Neuronal stem cell (in vitro differentiated cells): ENCODE results near the gene RBMS3.

Source experiments
- DNase-seq: peaks from one replicate; pipeline ENCODE4 v3.0.0-alpha.2; 2013; ENCODE audit warnings: low spot score
- H2AFZ ChIP-seq: one replicate; pipeline ENCODE4 v1.6.1; 2013; ENCODE audit warnings: mild to moderate bottlenecking, low read length, inconsistent platforms
- H2AK5ac ChIP-seq: 2 replicates; pipeline ENCODE4 v1.6.1; 2013; ENCODE audit warnings: low read depth, mild to moderate bottlenecking, inconsistent platforms, low read length, moderate library complexity, mixed read lengths
- H2BK120ac ChIP-seq: 2 replicates; pipeline ENCODE4 v1.6.1; 2013; ENCODE audit warnings: low read depth, mild to moderate bottlenecking, inconsistent platforms, low read length, moderate library complexity, mixed read lengths
- H2BK12ac ChIP-seq: one replicate; pipeline ENCODE4 v1.6.1; 2013; ENCODE audit warnings: low read length, inconsistent platforms
- H2BK15ac ChIP-seq: 2 replicates; pipeline ENCODE4 v1.6.1; 2013; ENCODE audit warnings: mild to moderate bottlenecking, low read length, inconsistent platforms, mixed read lengths
- H2BK5ac ChIP-seq: one replicate; pipeline ENCODE4 v1.6.1; 2013; ENCODE audit warnings: inconsistent platforms, mild to moderate bottlenecking, low read length, moderate library complexity
- H3K14ac ChIP-seq: one replicate; pipeline ENCODE4 v1.6.1; 2013; ENCODE audit warnings: low read length, inconsistent platforms
- H3K18ac ChIP-seq: 2 replicates; pipeline ENCODE4 v1.6.1; 2013; ENCODE audit warnings: low read length, inconsistent platforms
- H3K23ac ChIP-seq: 2 replicates; pipeline ENCODE4 v1.6.1; 2013; ENCODE audit warnings: low read depth, mild to moderate bottlenecking, mixed read lengths, low read length, inconsistent platforms; ENCODE audit not compliant: poor library complexity
- H3K27ac ChIP-seq: replicated peaks from 3 replicates; pipeline ENCODE4 v1.5.1; 2013; ENCODE audit warnings: low read length, inconsistent platforms
- H3K27me3 ChIP-seq, 3 experiments: 2 replicates each; pipeline ENCODE4 v1.6.1; 2013; ENCODE audit warnings: low read length in 3 of 3, mild to moderate bottlenecking in 2 of 3, inconsistent platforms in 1 of 3, low read depth in 1 of 3, mixed read lengths in 1 of 3, moderate library complexity in 1 of 3; ENCODE audit not compliant: control insufficient read depth in 3 of 3, insufficient read depth in 3 of 3
- H3K36me3 ChIP-seq, 2 donors: replicated peaks in 1 of 2; 2 replicates each; pipeline ENCODE4 v1.6.1; 2013; ENCODE audit warnings: low read length in 2 of 2; ENCODE audit not compliant: control insufficient read depth in 2 of 2, insufficient read depth in 2 of 2
- H3K4ac ChIP-seq: 2 replicates; pipeline ENCODE4 v1.6.1; 2013; ENCODE audit warnings: inconsistent platforms, mild to moderate bottlenecking, low read length, moderate library complexity
- H3K4me1 ChIP-seq, 2 donors: 1 replicate in 1 of 2; 2 replicates in 1 of 2; pipeline ENCODE4 v1.6.1; 2013; ENCODE audit warnings: low read length in 2 of 2, low read depth in 1 of 2; ENCODE audit not compliant: control insufficient read depth in 2 of 2, insufficient read depth in 1 of 2
- H3K4me2 ChIP-seq: one replicate; pipeline ENCODE4 v1.6.1; 2013; ENCODE audit warnings: mild to moderate bottlenecking, low read length, inconsistent platforms; ENCODE audit not compliant: insufficient read depth, poor library complexity, severe bottlenecking
- H3K4me3 ChIP-seq, 2 donors: 2 replicates each; pipeline ENCODE4 v1.5.1; 2013; ENCODE audit warnings: low read length in 2 of 2, mild to moderate bottlenecking in 2 of 2, inconsistent platforms in 1 of 2, moderate library complexity in 1 of 2
- H3K79me1 ChIP-seq: one replicate; pipeline ENCODE4 v1.6.1; 2013; ENCODE audit warnings: low read depth, mild to moderate bottlenecking, inconsistent platforms, low read length, moderate library complexity
- H3K9ac ChIP-seq: one replicate; pipeline ENCODE4 v1.6.1; 2013; ENCODE audit warnings: mild to moderate bottlenecking, low read depth, low read length, inconsistent platforms; ENCODE audit not compliant: poor library complexity
- H3K9me3 ChIP-seq, 2 donors: replicated peaks in 1 of 2; 2 replicates each; pipeline versions ENCODE3 to v1.6.1; 2013; ENCODE audit warnings: low read length in 2 of 2, mild to moderate bottlenecking in 2 of 2, inconsistent platforms in 1 of 2, low read depth in 1 of 2, mixed read lengths in 1 of 2, moderate library complexity in 1 of 2; ENCODE audit not compliant: control insufficient read depth in 2 of 2, insufficient read depth in 1 of 2
- H4K8ac ChIP-seq: one replicate; pipeline ENCODE4 v1.6.1; 2013; ENCODE audit warnings: low read depth, mild to moderate bottlenecking, inconsistent platforms, low read length, moderate library complexity
- H4K91ac ChIP-seq: one replicate; pipeline ENCODE4 v1.6.1; 2013; ENCODE audit warnings: low read length, low read depth, mild to moderate bottlenecking, inconsistent platforms; ENCODE audit not compliant: poor library complexity
- WGBS, 2 donors: extraction: QIAGEN DNeasy Blood & Tissue Kit; methylation state at CpG; one replicate each; pipeline ENCODE4 v1.1.7; 2013; ENCODE audit warnings: missing lambda C conversion rate in 2 of 2, mixed read lengths in 1 of 2; ENCODE audit not compliant: insufficient read length in 2 of 2, insufficient replicate concordance in 1 of 2; ENCODE audit errors: extremely low coverage in 2 of 2; 5-methylcytosine and 5-hydroxymethylcytosine counted together

Gene RBMS3

DNA sequence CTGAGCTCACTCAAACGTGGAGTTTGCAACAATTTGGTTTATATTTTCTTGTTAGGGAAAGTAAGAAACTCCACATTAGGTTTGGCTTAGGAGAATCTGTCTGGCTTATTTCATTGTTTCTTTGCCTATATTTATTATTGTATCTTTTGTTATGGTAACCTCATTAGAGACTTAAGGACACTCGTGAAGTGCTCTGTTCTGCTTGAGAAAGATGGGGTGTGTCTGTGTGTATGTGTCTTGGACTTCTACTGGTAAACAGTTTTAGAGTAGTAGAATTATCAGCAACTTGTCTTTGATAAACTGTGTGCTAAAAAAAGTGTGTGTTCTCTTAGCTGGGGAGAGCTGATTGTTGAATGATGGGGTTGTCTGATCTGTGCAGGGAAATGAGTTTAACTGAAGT is 306.5 kb downstream of the RBMS3 start:
- WGBS, 2 donors = no CpG with 5 or more reads among the region's 2 CpGs
- Histone ChIP-seq H3K14ac (no peak overlapping the region), H4K8ac (no peak overlapping the region), H3K4ac (no peak overlapping the region), H4K91ac (no peak overlapping the region), H3K23ac (no peak overlapping the region), H3K27ac (no peak overlapping the region), H2AK5ac (no peak overlapping the region), H3K4me2 (no peak overlapping the region), H3K4me1 (peaks cover 0 to 3% of the 10 kb centered on the region in 2 donors), H2BK120ac (no peak overlapping the region), H3K18ac (no peak overlapping the region), H2AFZ (no peak overlapping the region), H2BK12ac (no peak overlapping the region), H3K79me1 (no peaks in the 10 kb centered on the region), H3K9ac (no peak overlapping the region), H2BK15ac (no peak overlapping the region), H3K36me3 (no peaks in the 10 kb centered on the region), H3K9me3 (no peaks in the 10 kb centered on the region), H2BK5ac (no peak overlapping the region), H3K27me3 (no peaks in the 10 kb centered on the region), H3K4me3 (no peak overlapping the region)
- DNase-seq = no peak

DNA sequence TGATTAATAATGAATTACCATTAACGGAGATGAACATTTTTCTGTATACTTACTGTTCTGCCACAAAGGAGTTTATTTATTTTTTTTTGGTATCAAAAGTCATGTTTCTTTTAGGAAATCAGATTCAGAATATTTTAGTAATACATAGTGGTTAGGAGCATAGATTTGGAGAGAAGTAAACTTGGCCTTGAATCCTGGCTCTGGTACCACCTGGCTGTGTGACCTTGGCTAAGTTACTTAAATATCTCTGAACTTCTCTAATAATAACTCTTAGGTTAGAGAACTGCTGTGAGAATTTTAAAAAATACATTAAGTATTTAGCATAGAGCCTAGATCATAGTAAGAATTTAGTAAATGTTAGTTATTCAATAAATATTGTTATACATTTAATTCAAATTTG is 309.1 kb downstream of the RBMS3 start:
- no peak for DNase-seq
- H3K4me2 ChIP-seq = no peak overlapping the region
- H3K23ac ChIP-seq = no peak overlapping the region
- no CpG with 5 or more reads among the region's 1 CpG for WGBS, 2 donors
- no peak overlapping the region for H2BK12ac ChIP-seq
- H3K4me1 ChIP-seq = no peaks in the 10 kb centered on the region
- H2AFZ ChIP-seq = no peak overlapping the region
- no peak overlapping the region for H3K4ac ChIP-seq
- no peak overlapping the region for H3K9ac ChIP-seq
- no peaks in the 10 kb centered on the region for H3K79me1 ChIP-seq
- H4K91ac ChIP-seq = no peak overlapping the region
- no peak overlapping the region for H2BK15ac ChIP-seq
- H3K4me3 ChIP-seq = no peak overlapping the region
- no peaks in the 10 kb centered on the region for H3K9me3 ChIP-seq
- no peak overlapping the region for H2AK5ac ChIP-seq
- no peak overlapping the region for H3K14ac ChIP-seq
- H2BK5ac ChIP-seq = no peak overlapping the region
- H3K36me3 ChIP-seq = no peaks in the 10 kb centered on the region
- no peak overlapping the region for H3K27ac ChIP-seq
- H2BK120ac ChIP-seq = no peak overlapping the region
- H3K27me3 ChIP-seq = no peaks in the 10 kb centered on the region
- H3K18ac ChIP-seq = no peak overlapping the region
- H4K8ac ChIP-seq = no peak overlapping the region

DNA sequence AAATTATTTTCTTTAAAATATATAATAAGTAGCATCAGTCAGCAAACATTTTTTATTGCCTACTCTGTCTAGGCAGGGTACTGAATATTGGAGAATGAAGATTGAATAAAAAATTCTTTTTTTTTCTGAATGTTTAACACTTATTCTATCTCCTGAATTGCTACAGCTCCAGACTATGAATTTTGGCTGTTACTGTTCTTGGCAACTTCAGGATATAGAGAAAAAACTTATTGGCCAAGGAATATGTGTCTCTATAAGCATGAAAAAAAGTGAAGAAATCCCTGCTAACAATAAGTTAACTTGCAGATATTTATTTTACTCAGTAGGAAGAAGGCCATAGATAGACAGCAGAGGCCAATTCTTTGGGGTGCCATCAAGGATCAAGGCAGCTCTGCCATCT is 309.6 kb downstream of the RBMS3 start:
- no peak overlapping the region for H4K8ac ChIP-seq
- H3K36me3 ChIP-seq = no peaks in the 10 kb centered on the region
- no peaks in the 10 kb centered on the region for H3K4me1 ChIP-seq
- no peak overlapping the region for H3K4ac ChIP-seq
- H3K4me3 ChIP-seq = no peak overlapping the region
- H3K27ac ChIP-seq = no peak overlapping the region
- H3K9me3 ChIP-seq = no peaks in the 10 kb centered on the region
- H2AFZ ChIP-seq = no peak overlapping the region
- no peak overlapping the region for H2AK5ac ChIP-seq
- no peak overlapping the region for H3K9ac ChIP-seq
- H3K4me2 ChIP-seq = no peak overlapping the region
- H3K27me3 ChIP-seq = no peaks in the 10 kb centered on the region
- H3K79me1 ChIP-seq = no peaks in the 10 kb centered on the region
- no peak overlapping the region for H4K91ac ChIP-seq
- H3K14ac ChIP-seq = no peak overlapping the region
- no peak overlapping the region for H3K23ac ChIP-seq
- no peak overlapping the region for H2BK15ac ChIP-seq
- no peak overlapping the region for H2BK5ac ChIP-seq
- no peak for DNase-seq
- H3K18ac ChIP-seq = no peak overlapping the region
- no peak overlapping the region for H2BK12ac ChIP-seq
- H2BK120ac ChIP-seq = no peak overlapping the region

DNA sequence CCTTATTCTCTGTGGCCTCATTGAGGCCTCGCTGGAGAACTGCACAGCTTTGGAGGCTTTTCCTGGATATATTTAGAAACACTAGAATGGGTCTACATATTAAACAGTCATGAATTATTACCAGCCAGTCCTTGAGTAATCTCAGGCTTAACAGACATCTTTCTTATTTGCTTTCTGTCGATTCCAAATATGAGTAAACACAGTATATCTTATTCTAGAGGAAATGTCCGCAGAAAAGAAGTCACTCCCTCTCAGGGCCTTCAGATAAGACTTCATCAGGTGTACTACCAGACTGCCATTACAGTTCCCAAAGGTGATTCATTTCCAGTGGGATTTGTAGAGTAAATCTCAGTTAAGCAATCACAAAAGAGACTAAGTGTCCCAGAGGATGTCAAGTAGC is 310.7 kb downstream of the RBMS3 start:
- H2BK5ac ChIP-seq = no peak overlapping the region
- H3K18ac ChIP-seq = no peak overlapping the region
- H4K8ac ChIP-seq = no peak overlapping the region
- no peak for DNase-seq
- no peak overlapping the region for H2AK5ac ChIP-seq
- no peaks in the 10 kb centered on the region for H3K79me1 ChIP-seq
- no peak overlapping the region for H3K4me2 ChIP-seq
- no CpG with 5 or more reads among the region's 3 CpGs for WGBS, 2 donors
- no peak overlapping the region for H3K9ac ChIP-seq
- H3K14ac ChIP-seq = no peak overlapping the region
- no peak overlapping the region for H3K23ac ChIP-seq
- H2BK12ac ChIP-seq = no peak overlapping the region
- no peaks in the 10 kb centered on the region for H3K27me3 ChIP-seq
- H3K4ac ChIP-seq = no peak overlapping the region
- H3K36me3 ChIP-seq = no peaks in the 10 kb centered on the region
- no peak overlapping the region for H2AFZ ChIP-seq
- H3K4me1 ChIP-seq = no peaks in the 10 kb centered on the region
- H2BK120ac ChIP-seq = no peak overlapping the region
- no peak overlapping the region for H2BK15ac ChIP-seq
- H3K9me3 ChIP-seq = no peaks in the 10 kb centered on the region
- no peak overlapping the region for H3K4me3 ChIP-seq
- no peak overlapping the region for H3K27ac ChIP-seq
- no peak overlapping the region for H4K91ac ChIP-seq
